Measurements from ENCODE around the gene GNLY. TPM values are rescaled to one million over a fixed set of nuclear protein-coding genes. Genes with fewer than 3 reads are reported as not detected.

The GNLY gene
- total and polyA plus RNA-seq, 10 donors: 13.1 to 87.8 (median 35.2) TPM

DNA sequence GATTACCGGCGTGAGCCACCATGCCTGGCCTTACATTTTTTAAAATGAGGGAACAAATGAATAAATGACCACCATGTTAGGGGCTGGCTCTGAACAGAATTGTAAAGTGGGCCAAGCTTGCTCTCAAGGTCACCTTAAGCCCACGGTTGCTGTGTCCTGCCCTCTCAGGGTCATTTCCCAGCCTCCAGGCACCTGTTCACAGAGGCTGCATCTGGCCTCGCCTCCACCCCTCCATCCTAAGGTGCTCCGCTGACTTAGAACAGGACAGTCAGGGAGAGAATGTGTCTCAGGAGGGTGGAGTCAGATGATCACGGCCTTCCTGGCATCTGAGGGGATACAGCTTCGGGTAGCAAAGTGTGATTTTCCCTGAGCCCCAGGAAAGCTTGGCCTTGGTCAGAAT, 33.4 kb upstream of the GNLY start:
- Histone ChIP-seq H3K9me3 (no peaks in the 10 kb centered on the region), H3K27ac (no peak overlapping the region), H3K4me3 (no peak overlapping the region), H3K4me1 (peaks cover 0 to 19% (median 6%) of the 10 kb centered on the region in 6 donors), H3K27me3 (replicated peaks in 1 of 7) (no peaks in the 10 kb centered on the region), H3K36me3 (peaks cover 0 to 48% (median 12%) of the 10 kb centered on the region in 6 donors)
- TF ChIP-seq CTCF (IDR thresholded peaks at IDR 0.05 in 8 of 11, conservative IDR thresholded peaks at IDR 0.05 in 3 of 11): no peak
- no peak for TF ChIP-seq POLR2A (IDR thresholded peaks at IDR 0.05)
- TF ChIP-seq POLR2AphosphoS5 (IDR thresholded peaks at IDR 0.05): no peak
- intact Hi-C loops (cut with DNase I; ENCODE audit: low total_unique reads): no loop called here
- 77 to 93% (median 83%) methylated on average over 7 of the region's 7 CpGs for WGBS, 5 donors
- DNase-seq: no peak

GRCh38 chr2:85661139-85661858, 32.9 kb upstream of the GNLY start:
- Histone ChIP-seq H3K27ac (no peak overlapping the region), H3K27me3 (replicated peaks in 1 of 7) (no peaks in the 10 kb centered on the region), H3K4me1 (peaks cover 0 to 19% (median 5%) of the 10 kb centered on the region in 6 donors), H3K9me3 (no peaks in the 10 kb centered on the region), H3K36me3 (peaks cover 0 to 42% (median 10%) of the 10 kb centered on the region in 6 donors), H3K4me3 (no peak overlapping the region)
- intact Hi-C loops (cut with DNase I; ENCODE audit: low total_unique reads): no loop called here
- no peak for DNase-seq
- no peak for TF ChIP-seq POLR2A (IDR thresholded peaks at IDR 0.05)
- TF ChIP-seq CTCF (IDR thresholded peaks at IDR 0.05 in 8 of 11, conservative IDR thresholded peaks at IDR 0.05 in 3 of 11): no peak
- TF ChIP-seq POLR2AphosphoS5 (IDR thresholded peaks at IDR 0.05): no peak
- 56 to 76% (median 64%) methylated on average over 13 to 14 of the region's 14 CpGs for WGBS, 5 donors

GRCh38 chr2:85662899-85663593, 31.1 kb upstream of the GNLY start:
- no peak for TF ChIP-seq POLR2AphosphoS5 (IDR thresholded peaks at IDR 0.05)
- no peak for TF ChIP-seq POLR2A (IDR thresholded peaks at IDR 0.05)
- no peak for TF ChIP-seq CTCF (IDR thresholded peaks at IDR 0.05 in 8 of 11, conservative IDR thresholded peaks at IDR 0.05 in 3 of 11)
- Histone ChIP-seq H3K27ac (no peak overlapping the region), H3K27me3 (replicated peaks in 1 of 7) (no peaks in the 10 kb centered on the region), H3K4me3 (no peak overlapping the region), H3K9me3 (no peaks in the 10 kb centered on the region), H3K36me3 (peaks cover 0 to 26% (median 3%) of the 10 kb centered on the region in 6 donors), H3K4me1 (peaks cover 0 to 19% (median 5%) of the 10 kb centered on the region in 6 donors)
- intact Hi-C loops (cut with DNase I; ENCODE audit: low total_unique reads): no loop called here
- WGBS, 5 donors: 87 to 94% (median 92%) methylated on average over 3 to 10 of the region's 10 CpGs
- DNase-seq: no peak

All from spleen (tissue), 11 donors.